AG09319 (cell line): Measurements from ENCODE around the gene GOLPH3L.
"Not testable (repeated sequence)": the region's sequence is repeated elsewhere in the genome, so short reads cannot be mapped to it uniquely, and the experiment has no call there.

ENCODE experiments used
- DNase-seq: peaks from one replicate; pipeline ENCODE4 v3.0.0-alpha.2; 2010; ENCODE audit warnings: low read depth; ENCODE audit errors: extremely low read depth
- TF ChIP-seq, protein P1 (sequence below): IDR thresholded peaks from 2 replicates; pipeline ENCODE4 v1.5.1; 2011; ENCODE audit warnings: low read depth, mild to moderate bottlenecking, inconsistent platforms, low read length, moderate library complexity

Gene GOLPH3L

DNA sequence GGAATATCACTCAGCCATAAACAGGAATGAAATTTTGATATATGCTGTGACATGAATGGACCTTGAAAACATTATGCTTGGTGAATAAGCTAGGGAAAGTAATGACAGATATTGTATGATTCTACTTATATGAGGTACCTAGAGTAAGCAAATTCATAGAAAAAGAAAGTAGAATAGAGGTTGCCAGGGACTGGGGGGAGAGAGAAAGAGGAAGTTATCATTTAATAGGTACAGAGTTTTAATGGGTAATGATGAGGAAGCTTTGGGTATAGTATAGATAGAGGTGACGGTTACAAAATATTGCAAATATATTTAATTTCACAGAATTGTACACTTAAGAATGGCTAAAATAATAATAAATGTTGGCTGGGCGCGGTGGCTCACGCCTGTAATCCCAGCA is 36.4 kb downstream of the GOLPH3L start:
- DNase-seq, result no peak
- TF ChIP-seq, protein P1, sequence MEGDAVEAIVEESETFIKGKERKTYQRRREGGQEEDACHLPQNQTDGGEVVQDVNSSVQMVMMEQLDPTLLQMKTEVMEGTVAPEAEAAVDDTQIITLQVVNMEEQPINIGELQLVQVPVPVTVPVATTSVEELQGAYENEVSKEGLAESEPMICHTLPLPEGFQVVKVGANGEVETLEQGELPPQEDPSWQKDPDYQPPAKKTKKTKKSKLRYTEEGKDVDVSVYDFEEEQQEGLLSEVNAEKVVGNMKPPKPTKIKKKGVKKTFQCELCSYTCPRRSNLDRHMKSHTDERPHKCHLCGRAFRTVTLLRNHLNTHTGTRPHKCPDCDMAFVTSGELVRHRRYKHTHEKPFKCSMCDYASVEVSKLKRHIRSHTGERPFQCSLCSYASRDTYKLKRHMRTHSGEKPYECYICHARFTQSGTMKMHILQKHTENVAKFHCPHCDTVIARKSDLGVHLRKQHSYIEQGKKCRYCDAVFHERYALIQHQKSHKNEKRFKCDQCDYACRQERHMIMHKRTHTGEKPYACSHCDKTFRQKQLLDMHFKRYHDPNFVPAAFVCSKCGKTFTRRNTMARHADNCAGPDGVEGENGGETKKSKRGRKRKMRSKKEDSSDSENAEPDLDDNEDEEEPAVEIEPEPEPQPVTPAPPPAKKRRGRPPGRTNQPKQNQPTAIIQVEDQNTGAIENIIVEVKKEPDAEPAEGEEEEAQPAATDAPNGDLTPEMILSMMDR, result no peak

DNA sequence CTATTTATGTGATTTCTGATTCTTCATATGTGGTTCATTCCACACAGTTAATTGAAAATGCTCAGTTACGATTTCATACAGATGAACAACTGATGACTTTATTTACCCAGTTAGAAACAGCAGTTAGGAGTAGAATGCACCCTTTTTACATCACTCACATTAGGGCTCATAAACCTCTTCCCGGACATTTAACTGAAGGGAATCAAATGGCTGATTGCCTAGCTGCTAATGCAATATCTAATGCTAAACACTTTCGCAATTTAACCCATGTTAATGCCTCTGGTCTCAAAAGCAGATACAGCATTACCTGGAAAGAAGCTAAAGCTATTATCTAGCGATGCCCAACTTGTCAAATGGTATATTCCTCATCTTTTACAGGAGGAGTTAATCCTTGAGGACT is 39.9 kb downstream of the GOLPH3L start:
- DNase-seq, result not testable (repeated sequence)

DNA sequence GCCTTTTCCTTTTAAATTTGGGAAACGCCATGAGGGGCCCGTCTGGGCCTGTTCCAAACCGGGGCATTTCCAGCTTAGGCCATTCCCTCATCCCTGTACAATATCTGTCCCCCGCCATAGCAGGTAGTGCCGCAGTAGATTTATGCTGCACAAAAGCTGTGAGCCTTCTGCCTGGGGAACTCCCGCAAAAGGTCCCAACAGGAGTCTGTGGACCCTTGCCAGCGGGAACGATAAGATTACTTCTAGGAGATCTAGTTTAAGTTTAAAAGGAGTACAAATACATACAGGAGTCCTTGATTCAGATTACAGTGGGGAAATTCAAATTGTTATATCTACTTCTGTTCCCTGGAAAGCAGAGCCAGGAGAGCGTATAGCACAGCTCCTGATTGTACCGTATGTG is 42.3 kb downstream of the GOLPH3L start:
- not testable (repeated sequence) for DNase-seq

DNA sequence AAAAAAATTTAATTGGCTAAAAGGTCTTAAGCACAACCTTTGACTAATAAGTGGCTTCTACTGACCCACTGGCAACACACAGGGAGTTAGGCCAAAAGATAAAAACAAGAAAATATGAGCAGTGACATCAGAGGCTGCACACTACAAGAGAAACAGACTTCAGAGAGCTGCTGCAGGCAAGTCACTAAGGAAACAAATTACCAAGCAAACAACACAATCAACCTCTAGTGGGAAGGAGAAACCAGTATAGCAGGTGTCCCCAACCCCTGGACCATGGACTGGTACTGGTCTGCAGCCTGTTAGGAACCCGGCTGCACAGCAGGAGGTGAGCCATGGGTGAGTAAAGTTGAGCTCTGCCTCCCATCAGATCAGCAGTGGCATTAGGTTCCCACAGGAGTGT is 46.8 kb downstream of the GOLPH3L start:
- TF ChIP-seq, protein P1, result no peak
- DNase-seq, result no peak

DNA sequence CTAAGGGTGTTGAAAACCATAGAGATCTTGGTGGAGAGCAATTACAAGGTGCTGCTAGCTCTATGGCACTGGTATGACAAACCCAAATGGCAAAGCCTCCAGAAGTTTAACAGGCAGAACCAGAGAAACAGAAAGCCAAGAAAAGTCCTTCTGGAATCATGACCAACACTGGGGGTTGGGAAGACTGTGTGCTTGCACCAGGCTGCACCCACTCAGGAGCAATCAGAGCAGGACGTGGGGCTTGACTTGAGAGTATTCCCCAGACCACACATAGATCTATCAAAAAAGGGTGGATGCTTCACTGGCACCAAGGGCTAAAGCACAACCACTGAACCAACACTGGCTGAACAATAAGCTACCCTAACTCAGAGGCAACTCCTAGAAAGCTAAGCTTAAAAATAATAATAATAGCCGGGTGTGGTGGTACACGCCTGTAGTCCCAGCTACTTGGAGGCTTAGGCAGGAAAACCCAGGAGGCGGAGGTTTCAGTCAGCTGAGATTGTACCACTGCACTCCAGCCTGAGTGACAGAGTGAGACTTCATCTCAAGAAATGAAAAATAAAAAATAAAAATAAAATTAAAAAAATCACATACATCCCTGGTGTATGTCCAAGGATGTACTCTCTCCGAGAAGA is 47.4 kb downstream of the GOLPH3L start:
- no peak for DNase-seq
- TF ChIP-seq, protein P1, result no peak

DNA sequence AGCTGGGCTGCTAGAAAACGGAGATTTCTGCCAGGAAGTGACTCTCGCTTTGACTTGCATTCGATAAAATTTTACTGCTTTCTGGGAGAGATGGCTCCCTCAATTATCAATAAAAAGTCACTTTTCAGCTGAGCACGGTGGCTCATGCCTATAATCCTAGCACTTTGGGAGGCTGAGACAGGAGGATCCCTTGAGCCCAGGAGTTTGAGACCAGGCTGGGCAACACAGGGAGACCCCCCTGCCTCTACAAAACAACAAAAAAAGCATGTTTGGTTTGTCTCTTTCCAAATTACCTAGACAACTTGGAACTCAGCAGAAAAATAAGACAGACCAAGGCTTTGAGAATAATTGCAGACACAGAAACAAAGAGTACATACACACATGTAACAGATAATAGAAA is 54.7 kb downstream of the GOLPH3L start:
- TF ChIP-seq, protein P1, result no peak
- no peak for DNase-seq

DNA sequence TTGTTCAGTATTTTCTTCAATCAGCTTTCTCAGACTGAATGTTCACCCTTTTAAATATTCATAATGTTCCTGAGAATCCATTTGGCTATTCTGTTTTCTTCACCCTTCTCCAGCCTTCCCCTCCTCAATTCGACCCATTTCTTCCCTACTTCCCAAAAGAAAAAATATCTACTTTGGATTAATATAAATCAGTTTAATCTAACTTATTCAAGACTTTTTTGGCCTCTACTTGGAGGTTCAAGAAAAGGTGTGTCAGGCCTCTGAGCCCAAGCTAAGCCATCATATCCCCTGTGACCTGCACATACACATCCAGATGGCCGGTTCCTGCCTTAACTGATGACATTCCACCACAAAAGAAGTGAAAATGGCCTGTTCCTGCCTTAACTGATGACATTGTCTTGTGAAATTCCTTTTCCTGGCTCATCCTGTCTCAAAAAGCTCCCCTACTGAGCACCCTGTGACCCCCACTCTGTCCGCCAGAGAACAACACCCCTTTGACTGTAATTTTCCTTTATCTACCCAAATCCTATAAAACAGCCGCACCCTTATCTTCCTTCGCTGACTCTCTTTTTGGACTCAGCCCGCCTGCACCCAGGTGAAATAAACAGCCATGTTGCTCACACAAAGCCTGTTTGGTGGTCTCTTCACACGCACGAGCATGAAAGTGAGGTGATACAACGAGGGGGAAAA is 55.7 kb downstream of the GOLPH3L start:
- DNase-seq, result not testable (repeated sequence)

DNA sequence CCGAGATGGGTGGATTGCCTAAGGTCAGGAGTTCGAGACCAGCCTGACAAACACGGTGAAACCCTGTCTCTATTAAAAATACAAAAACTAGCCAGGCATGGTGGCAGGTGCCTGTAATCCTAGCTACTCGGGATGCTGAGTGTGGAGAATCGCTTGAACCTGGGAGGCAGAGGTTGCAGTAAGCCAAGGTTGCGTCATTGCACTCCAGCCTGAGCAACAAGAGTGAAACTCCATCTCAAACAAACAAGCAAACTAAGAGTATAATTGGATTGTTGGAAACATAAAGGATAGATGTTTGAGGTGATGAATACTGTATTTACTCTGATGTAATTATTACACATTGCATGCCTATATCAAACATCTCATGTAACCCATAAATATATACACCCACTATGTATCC is 58.5 kb downstream of the GOLPH3L start:
- not testable (repeated sequence) for DNase-seq

DNA sequence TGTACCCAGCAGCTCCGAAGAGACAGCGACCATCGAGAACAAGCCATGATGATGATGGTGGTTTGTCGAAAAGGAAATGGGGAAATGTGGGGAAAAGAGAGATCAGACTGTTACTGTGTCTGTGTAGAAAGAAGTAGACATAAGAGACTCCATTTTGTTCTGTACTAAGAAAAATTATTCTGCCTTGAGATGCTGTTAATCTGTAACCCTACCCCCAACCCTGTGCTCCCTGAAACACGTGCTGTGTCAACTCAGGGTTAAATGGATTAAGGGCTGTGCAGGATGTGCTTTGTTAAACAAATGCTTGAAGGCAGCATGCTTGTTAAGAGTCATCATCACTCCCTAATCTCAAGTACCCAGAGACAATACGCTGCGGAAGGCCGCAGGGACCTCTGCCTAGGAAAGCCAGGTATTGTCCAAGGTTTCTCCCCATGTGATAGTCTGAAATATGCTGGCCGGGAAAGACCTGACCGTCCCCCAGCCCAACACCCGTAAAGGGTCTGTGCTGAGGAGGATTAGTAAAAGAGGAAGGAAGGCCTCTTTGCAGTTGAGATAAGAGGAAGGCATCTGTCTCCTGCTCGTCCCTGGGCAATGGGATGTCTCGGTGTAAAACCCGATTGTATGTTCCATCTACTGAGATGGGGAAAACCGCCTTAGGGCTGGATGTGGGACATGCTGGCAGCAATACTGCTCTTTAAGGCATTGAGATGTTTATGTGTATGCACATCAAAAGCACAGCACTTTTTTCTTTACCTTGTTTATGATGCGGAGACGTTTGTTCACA is 61.9 kb downstream of the GOLPH3L start:
- DNase-seq, result not testable (repeated sequence)
